GM12878 (cell line): ENCODE measurements around the gene LRRC8D. TPM values are rescaled to one million over a fixed set of nuclear protein-coding genes. Genes with fewer than 3 reads are reported as not detected.

Source experiments
- ATAC-seq: fragments of 200-7000 bp; cut with Tn5 transposase; 3 replicates; pipeline ENCODE4 v1.9.1; 2020; ENCODE audit warnings: mild to moderate bottlenecking, moderate library complexity
- BruUV-seq: library from RNA; stranded (reverse); fragments of 400-500 nt; replicated peaks from 2 replicates; lab custom pipeline; 2021; lab: Mats Ljungman, UMichigan
- CTCF ChIA-PET: fragments of 300-600 bp; sonication (Branson Sonifier 250); formaldehyde crosslinking; extraction: SDS; loops from one replicate; lab custom pipeline; 2021; ENCODE audit warnings: inconsistent platforms; lab: Yijun Ruan, JAX
- POLR2A ChIA-PET: fragments of 350-600 bp; formaldehyde crosslinking; extraction: SDS; loops from one replicate; lab custom pipeline; 2021; ENCODE audit warnings: inconsistent platforms; lab: Charles Lee
- RAD21 ChIA-PET: fragments of 300-600 bp; sonication (Branson Sonifier 250); formaldehyde crosslinking; loops from one replicate; lab custom pipeline; 2023; ENCODE audit warnings: antibody characterized with exemption; ENCODE audit not compliant: unreplicated experiment; lab: Charles Lee
- SMC1A ChIA-PET: fragments of 300-600 bp; sonication (Branson Sonifier 250); formaldehyde crosslinking; loops from one replicate; lab custom pipeline; 2023; ENCODE audit not compliant: unreplicated experiment, uncharacterized antibody; lab: Charles Lee
- DNase-seq: peaks from one replicate; pipeline ENCODE4 v3.0.0-alpha.2; 2011; ENCODE audit warnings: low read depth, low spot score
- FAIRE-seq: peaks from 3 replicates; lab custom pipeline; 2011; peaks lifted over from hg19 to GRCh38; lab: Jason Lieb, UNC
- H2AFZ ChIP-seq: 2 replicates; pipeline ENCODE4 v1.6.0; 2011; ENCODE audit warnings: low read depth, low read length, control low read depth; ENCODE audit not compliant: control insufficient read depth
- H3K27ac ChIP-seq: 2 replicates; pipeline ENCODE4 v1.5.1; 2011; ENCODE audit warnings: control low read depth; ENCODE audit not compliant: control insufficient read depth, insufficient read depth
- H3K27me3 ChIP-seq, 2 experiments: replicated peaks in 1 of 2; 2 replicates each; pipeline versions ENCODE4 v1.6.0 to v1.6.1; 2011; ENCODE audit warnings: low read length in 1 of 2; ENCODE audit not compliant: control insufficient read depth in 2 of 2, insufficient read depth in 2 of 2
- H3K36me3 ChIP-seq, 2 experiments: 2 replicates each; pipeline ENCODE4 v1.5.1; 2011; ENCODE audit warnings: low read length in 1 of 2; ENCODE audit not compliant: control insufficient read depth in 2 of 2, insufficient read depth in 2 of 2
- H3K4me1 ChIP-seq: 2 replicates; pipeline ENCODE4 v1.6.1; 2011; ENCODE audit warnings: mild to moderate bottlenecking, low read length, moderate library complexity, mixed read lengths; ENCODE audit not compliant: control insufficient read depth, insufficient read depth
- H3K4me2 ChIP-seq: 2 replicates; pipeline ENCODE4 v1.6.0; 2011; ENCODE audit warnings: control low read depth; ENCODE audit not compliant: control insufficient read depth, insufficient read depth
- H3K4me3 ChIP-seq: fragments of 200-600 bp; sonication (generic); 2 replicates; pipeline ENCODE4 v1.5.1; 2016
- H3K79me2 ChIP-seq: 2 replicates; pipeline ENCODE4 v1.6.0; 2011; ENCODE audit warnings: low read length; ENCODE audit not compliant: control insufficient read depth, insufficient read depth
- H3K9ac ChIP-seq: 2 replicates; pipeline ENCODE4 v1.8.0; 2011; ENCODE audit warnings: low read length, control low read depth, mixed read lengths; ENCODE audit not compliant: control insufficient read depth, insufficient read depth
- H3K9me3 ChIP-seq: replicated peaks from 3 replicates; pipeline ENCODE4 v1.5.1; 2011; ENCODE audit warnings: mild to moderate bottlenecking, low read length; ENCODE audit not compliant: control insufficient read depth, insufficient read depth
- H4K20me1 ChIP-seq: 2 replicates; pipeline ENCODE4 v1.6.0; 2011; ENCODE audit not compliant: control insufficient read depth, insufficient read depth
- EED ChIP-seq: sonication (generic); IDR thresholded peaks from 2 replicates; pipeline ENCODE4 v1.6.1; 2016; ENCODE audit warnings: antibody characterized with exemption, low read depth
- ESRRA ChIP-seq: IDR thresholded peaks from 2 replicates; pipeline ENCODE4 v1.6.1; 2012; ENCODE audit warnings: mild to moderate bottlenecking, low read length, improper control_type of control experiment
- IRF4 ChIP-seq: IDR thresholded peaks from 2 replicates; pipeline ENCODE4 v1.6.1; 2011; ENCODE audit warnings: low read depth, low read length
- NFYA ChIP-seq: IDR thresholded peaks from 2 replicates; pipeline ENCODE4 v1.6.1; 2011; ENCODE audit warnings: low read depth, mild to moderate bottlenecking, low read length, improper control_type of control experiment, borderline replicate concordance
- POU2F2 ChIP-seq: IDR thresholded peaks from 3 replicates; pipeline ENCODE4 v1.6.1; 2011; ENCODE audit warnings: low read depth, mild to moderate bottlenecking, low read length, borderline replicate concordance
- RUNX3 ChIP-seq: IDR thresholded peaks from 2 replicates; pipeline ENCODE4 v1.6.1; 2012; ENCODE audit warnings: low read length, inconsistent platforms
- SUZ12 ChIP-seq: fragments of 200-600 bp; sonication (generic); IDR thresholded peaks from one replicate; pipeline ENCODE4 v1.6.1; 2018; ENCODE audit warnings: antibody characterized with exemption, mild to moderate bottlenecking; ENCODE audit not compliant: unreplicated experiment
- TAF1 ChIP-seq: IDR thresholded peaks from 2 replicates; pipeline ENCODE4 v1.6.1; 2011; ENCODE audit warnings: mild to moderate bottlenecking, low read depth, low read length, borderline replicate concordance
- ZNF217 ChIP-seq: fragments of 450-650 bp; IDR thresholded peaks from 2 replicates; pipeline ENCODE4 v1.6.1; 2017; ENCODE audit warnings: antibody characterized with exemption, mild to moderate bottlenecking
- ZNF384 ChIP-seq: IDR thresholded peaks from 2 replicates; pipeline ENCODE4 v1.6.1; 2012; ENCODE audit warnings: low read depth, mild to moderate bottlenecking, low read length, improper control_type of control experiment, borderline replicate concordance
- ZNF622 ChIP-seq: fragments of 450-650 bp; IDR thresholded peaks from 2 replicates; pipeline ENCODE4 v1.6.1; 2017; ENCODE audit warnings: mild to moderate bottlenecking, inconsistent platforms
- WGBS: methylation state at CpG from one replicate; pipeline ENCODE4 v1.1.6; 2016; ENCODE audit warnings: low lambda C conversion rate; ENCODE audit not compliant: insufficient replicate concordance, insufficient coverage; ENCODE audit errors: missing lambda C conversion rate; 5-methylcytosine and 5-hydroxymethylcytosine counted together
- in situ Hi-C: fragments of 300-500 bp; cut with MboI; formaldehyde crosslinking; loops from 9 replicates; pipeline ENCODE4 v1.14.3; 2018; ENCODE audit warnings: mixed read lengths
- intact Hi-C: fragments of 100-400 bp; cut with micrococcal nuclease; formaldehyde crosslinking; loops from one replicate; pipeline ENCODE4 v1.14.2; 2022; ENCODE audit not compliant: unreplicated experiment
- polyA plus RNA-seq, 11 experiments: library from polyadenylated mRNA; depleted of rRNA in 4 of 11; unstranded in 6 of 11; stranded (reverse) in 5 of 11; fragments of >200 nt; fragmentation: Nextera tagmentation in 4 of 11; fragmentation: Illumina TruSeq in 1 of 11; extraction: Ambion mirVana in 4 of 11; extraction: Trizol in 1 of 11; gene quantifications; 1 replicate in 1 of 11; 2 replicates in 10 of 11; pipeline versions ENCODE4 v1.2.1 to v1.2.3, GENCODE V29; 2011 to 2016; ENCODE audit warnings: inconsistent platforms in 2 of 11, missing spikeins in 2 of 11, low read depth in 1 of 11
- total RNA-seq, 4 experiments: library from RNA; depleted of rRNA in 3 of 4; stranded (reverse); fragments of >200 nt in 3 of 4; fragmentation: Illumina TruSeq in 1 of 4; extraction: Trizol in 1 of 4; gene quantifications; 2 replicates each; pipeline versions ENCODE4 v1.2.1 to v1.2.3, GENCODE V29; 2013 to 2021
- TF ChIP-seq, protein P1 (sequence below): fragments of 450-650 bp; IDR thresholded peaks from 2 replicates; pipeline ENCODE4 v1.6.1; 2017; ENCODE audit warnings: borderline replicate concordance
- TF ChIP-seq, protein P2 (sequence below): IDR thresholded peaks from 2 replicates; pipeline ENCODE4 v1.6.1; 2011; ENCODE audit warnings: mild to moderate bottlenecking, low read depth, low read length, moderate library complexity; ENCODE audit not compliant: insufficient replicate concordance

Gene LRRC8D
- total and polyA plus RNA-seq, 10 of the 15 experiments (the other 5 are each of a cell fraction or from before 2014, with no cell fraction given) = 5.6 to 44.1 (median 26.8) TPM

DNA sequence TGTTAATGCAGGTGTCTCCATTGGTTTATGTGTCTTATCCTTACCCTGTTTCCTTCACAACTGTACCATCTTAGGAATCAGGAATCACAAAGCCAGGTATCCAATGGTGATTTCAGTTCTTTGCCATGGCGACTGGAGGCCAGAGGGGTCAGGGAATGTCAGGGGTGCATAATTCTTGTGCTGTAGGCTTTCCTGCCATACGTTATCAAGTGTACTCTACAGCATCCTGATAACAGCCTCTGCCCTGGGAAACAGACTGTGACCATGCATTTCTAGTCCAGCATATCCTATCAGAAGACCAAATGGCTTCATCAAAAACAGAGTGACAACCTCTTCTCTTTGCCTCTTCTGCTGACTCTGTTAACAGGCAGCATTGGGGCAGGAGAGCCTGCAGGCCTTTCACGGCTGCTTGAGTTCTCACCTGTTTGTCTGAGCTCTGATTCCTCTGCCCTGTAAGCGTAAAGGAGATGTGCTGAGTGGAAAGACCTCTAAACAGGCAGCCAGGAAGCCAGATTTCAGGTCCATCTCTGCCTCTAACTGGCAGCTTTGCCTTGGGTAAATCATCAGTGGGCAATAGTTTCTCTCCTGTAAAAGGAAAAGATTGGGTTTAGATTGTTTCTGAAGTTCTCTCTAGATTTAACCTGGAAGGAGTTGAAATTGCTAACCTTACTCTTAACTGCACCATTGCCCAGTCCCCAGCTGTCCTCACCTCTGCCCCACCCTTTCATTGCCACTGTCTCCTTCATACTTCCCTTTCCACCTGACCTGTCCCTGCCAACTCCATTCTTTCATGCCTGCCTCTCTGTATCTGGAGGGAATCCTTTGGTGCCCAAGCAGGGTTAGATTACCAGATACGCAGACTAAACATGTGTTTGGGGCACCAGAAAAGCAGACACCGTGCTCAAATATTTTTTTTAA lies 80.2 kb downstream of the LRRC8D start:
- TF ChIP-seq, protein P1, sequence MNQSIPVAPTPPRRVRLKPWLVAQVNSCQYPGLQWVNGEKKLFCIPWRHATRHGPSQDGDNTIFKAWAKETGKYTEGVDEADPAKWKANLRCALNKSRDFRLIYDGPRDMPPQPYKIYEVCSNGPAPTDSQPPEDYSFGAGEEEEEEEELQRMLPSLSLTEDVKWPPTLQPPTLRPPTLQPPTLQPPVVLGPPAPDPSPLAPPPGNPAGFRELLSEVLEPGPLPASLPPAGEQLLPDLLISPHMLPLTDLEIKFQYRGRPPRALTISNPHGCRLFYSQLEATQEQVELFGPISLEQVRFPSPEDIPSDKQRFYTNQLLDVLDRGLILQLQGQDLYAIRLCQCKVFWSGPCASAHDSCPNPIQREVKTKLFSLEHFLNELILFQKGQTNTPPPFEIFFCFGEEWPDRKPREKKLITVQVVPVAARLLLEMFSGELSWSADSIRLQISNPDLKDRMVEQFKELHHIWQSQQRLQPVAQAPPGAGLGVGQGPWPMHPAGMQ = no peak
- TF ChIP-seq TAF1 (no peak), ZNF622 (no peak), ZNF384 (no peak), ZNF217 (no peak), ESRRA (no peak), SUZ12 (no peak), IRF4 (no peak), POU2F2 (no peak), NFYA (no peak), EED (no peak), RUNX3 (no peak)
- TF ChIP-seq, protein P2, sequence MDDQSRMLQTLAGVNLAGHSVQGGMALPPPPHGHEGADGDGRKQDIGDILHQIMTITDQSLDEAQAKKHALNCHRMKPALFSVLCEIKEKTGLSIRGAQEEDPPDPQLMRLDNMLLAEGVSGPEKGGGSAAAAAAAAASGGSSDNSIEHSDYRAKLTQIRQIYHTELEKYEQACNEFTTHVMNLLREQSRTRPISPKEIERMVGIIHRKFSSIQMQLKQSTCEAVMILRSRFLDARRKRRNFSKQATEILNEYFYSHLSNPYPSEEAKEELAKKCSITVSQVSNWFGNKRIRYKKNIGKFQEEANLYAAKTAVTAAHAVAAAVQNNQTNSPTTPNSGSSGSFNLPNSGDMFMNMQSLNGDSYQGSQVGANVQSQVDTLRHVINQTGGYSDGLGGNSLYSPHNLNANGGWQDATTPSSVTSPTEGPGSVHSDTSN = no peak
- Histone ChIP-seq H4K20me1 (no peaks in the 10 kb centered on the region), H3K4me2 (no peak overlapping the region), H3K4me3 (no peak overlapping the region), H3K27me3 (no peaks in the 10 kb centered on the region), H3K36me3 (peaks cover 0 to 1% of the 10 kb centered on the region in 2 experiments; a peak in 2 of 4 replicates), H2AFZ (no peak overlapping the region), H3K27ac (no peak overlapping the region), H3K9me3 (no peaks in the 10 kb centered on the region), H3K79me2 (no peaks in the 10 kb centered on the region; the same call in 1 of the 2 replicates), H3K4me1 (peaks cover 12% of the 10 kb centered on the region; the same call in 1 of the 2 replicates), H3K9ac (no peak overlapping the region)
- ChIA-PET POLR2A (no interaction called here), SMC1A (interaction anchor here (1.2 kb wide), 1 partner anchor 10 kb away, joined by 3 read pairs; no protein-coding TSS in a partner anchor), CTCF (no interaction called here), RAD21 (interaction anchor here (0.7 to 1.5 kb wide), 2 partner anchors 76 to 207 kb away, joined by 3 read pairs; no protein-coding TSS in a partner anchor)
- WGBS = 95% methylated on average over 6 of the region's 6 CpGs
- DNase-seq (no peak), ATAC-seq (no peak), FAIRE-seq (no peak)
- intact Hi-C loops (no loop called here), in situ Hi-C loops (no loop called here)
- BruUV-seq = no TSS peak
